Activated CD4-positive, alpha-beta T cell treated with anti-CD3 and anti-CD28 coated beads, Interleukin-2, amount 10 ng/mL, durations not matched to agents 7 days and 5 days (primary cell): Measurements from ENCODE around the gene IL1R1. TPM values are rescaled to one million over a fixed set of nuclear protein-coding genes. Genes with fewer than 3 reads are reported as not detected.
"Not testable (repeated sequence)": the region's sequence is repeated elsewhere in the genome, so short reads cannot be mapped to it uniquely, and the experiment has no call there.

Experiments
- CTCF ChIA-PET: fragments of 350-600 bp; sonication (Branson Sonifier 250); formaldehyde crosslinking; loops from one replicate; lab custom pipeline; 2021; ENCODE audit warnings: antibody characterized with exemption; lab: Charles Lee
- POLR2A ChIA-PET: fragments of 350-600 bp; sonication (Branson Sonifier 250); formaldehyde crosslinking; loops from one replicate; lab custom pipeline; 2021; ENCODE audit warnings: antibody characterized with exemption; lab: Charles Lee
- DNase-seq: peaks from one replicate; pipeline ENCODE4 v3.0.0-alpha.2; 2020
- H3K27ac Mint-ChIP-seq: one replicate; pipeline ENCODE4 v1.8.0; 2021; ENCODE audit warnings: mild to moderate bottlenecking, moderate library complexity, mixed read lengths
- H3K27me3 Mint-ChIP-seq: one replicate; pipeline ENCODE4 v1.8.0; 2021; ENCODE audit warnings: mixed read lengths
- H3K36me3 Mint-ChIP-seq: one replicate; pipeline ENCODE4 v1.8.0; 2021; ENCODE audit warnings: low read depth, mixed read lengths
- H3K4me1 Mint-ChIP-seq: one replicate; pipeline ENCODE4 v1.8.0; 2021; ENCODE audit warnings: mixed read lengths
- H3K4me3 Mint-ChIP-seq: one replicate; pipeline ENCODE4 v1.8.0; 2021; ENCODE audit warnings: mild to moderate bottlenecking, moderate library complexity, mixed read lengths
- H3K9me3 Mint-ChIP-seq: one replicate; pipeline ENCODE4 v1.8.0; 2021; ENCODE audit warnings: mixed read lengths
- total RNA-seq, 2 experiments: library from RNA; stranded (reverse); gene quantifications; one replicate each; pipeline ENCODE4 v1.2.3, GENCODE V29; 2021

Gene IL1R1
- total RNA-seq, 2 experiments from 2014 or later = 0.81 to 1.3 TPM

GRCh38 chr2:102114851-102115497 lies 27.6 kb upstream of the IL1R1 start:
- H3K27ac Mint-ChIP-seq = no peak overlapping the region
- H3K27me3 Mint-ChIP-seq = no peaks in the 10 kb centered on the region
- ChIA-PET POLR2A (no interaction called here), CTCF (no interaction called here)
- no peak overlapping the region for H3K4me3 Mint-ChIP-seq
- H3K9me3 Mint-ChIP-seq = peaks cover 13% of the 10 kb centered on the region
- peaks cover 30% of the 10 kb centered on the region for H3K4me1 Mint-ChIP-seq
- no peaks in the 10 kb centered on the region for H3K36me3 Mint-ChIP-seq
- DNase-seq = no peak

GRCh38 chr2:102116630-102117471 lies 25.7 kb upstream of the IL1R1 start:
- H3K4me1 Mint-ChIP-seq = peaks cover 20% of the 10 kb centered on the region

GRCh38 chr2:102117472-102117858 lies 25.1 kb upstream of the IL1R1 start:
- Mint-ChIP-seq H3K9me3 (peaks cover 13% of the 10 kb centered on the region), H3K27ac (no peak overlapping the region), H3K4me3 (no peak overlapping the region), H3K36me3 (no peaks in the 10 kb centered on the region), H3K27me3 (no peaks in the 10 kb centered on the region), H3K4me1 (peaks cover 16% of the 10 kb centered on the region)
- POLR2A ChIA-PET = no interaction called here
- no peak for DNase-seq
- CTCF ChIA-PET = interaction anchor here (1.3 kb wide), 1 partner anchor 9 kb away, joined by 3 read pairs; no protein-coding TSS in a partner anchor

More at GRCh38 chr2:102116630-102117471, 25.7 kb upstream of the IL1R1 start:
- Mint-ChIP-seq H3K9me3 (peaks cover 13% of the 10 kb centered on the region), H3K27me3 (no peaks in the 10 kb centered on the region), H3K4me3 (no peak overlapping the region), H3K27ac (no peak overlapping the region), H3K36me3 (no peaks in the 10 kb centered on the region)
- CTCF ChIA-PET = interaction anchor here (1.3 kb wide), 1 partner anchor 10 kb away, joined by 3 read pairs; no protein-coding TSS in a partner anchor
- no peak for DNase-seq
- POLR2A ChIA-PET = no interaction called here

- Mint-ChIP-seq H3K4me1 (peaks cover 9% of the 10 kb centered on the region), H3K4me3 (no peak overlapping the region), H3K27me3 (no peaks in the 10 kb centered on the region), H3K27ac (no peak overlapping the region), H3K9me3 (peaks cover 13% of the 10 kb centered on the region), H3K36me3 (no peaks in the 10 kb centered on the region)
- CTCF ChIA-PET = interaction anchor here (1.2 to 2.1 kb wide), 2 partner anchors 8 to 18 kb away, joined by 3 to 6 read pairs; no protein-coding TSS in a partner anchor
- POLR2A ChIA-PET = no interaction called here
- DNase-seq = no peak
These were observed 23.3 kb upstream of the IL1R1 start for GRCh38 chr2:102119255-102119654.

- peaks cover 2% of the 10 kb centered on the region for H3K4me1 Mint-ChIP-seq
- peaks cover 3% of the 10 kb centered on the region for H3K36me3 Mint-ChIP-seq
- no peak overlapping the region for H3K4me3 Mint-ChIP-seq
- H3K9me3 Mint-ChIP-seq = peaks cover 15% of the 10 kb centered on the region
- DNase-seq = no peak
- H3K27ac Mint-ChIP-seq = no peak overlapping the region
- H3K27me3 Mint-ChIP-seq = no peaks in the 10 kb centered on the region
- CTCF ChIA-PET = interaction anchor here (1.2 to 2.1 kb wide), 2 partner anchors 9 to 17 kb away, joined by 3 to 6 read pairs; no protein-coding TSS in a partner anchor
- POLR2A ChIA-PET = no interaction called here
These were observed 22.3 kb upstream of the IL1R1 start for GRCh38 chr2:102120261-102120660.

GRCh38 chr2:102120701-102121159 lies 21.8 kb upstream of the IL1R1 start:
- Mint-ChIP-seq H3K9me3 (peaks cover 14% of the 10 kb centered on the region), H3K27me3 (no peaks in the 10 kb centered on the region), H3K4me1 (no peaks in the 10 kb centered on the region), H3K27ac (no peak overlapping the region), H3K36me3 (peaks cover 4% of the 10 kb centered on the region), H3K4me3 (no peak overlapping the region)
- CTCF ChIA-PET = interaction anchor here (1.2 to 2.1 kb wide), 3 partner anchors 9 to 16 kb away, joined by 3 to 6 read pairs (median 3); no protein-coding TSS in a partner anchor
- DNase-seq = no peak
- POLR2A ChIA-PET = no interaction called here

GRCh38 chr2:102122115-102122514 lies 20.4 kb upstream of the IL1R1 start:
- Mint-ChIP-seq H3K27ac (no peak overlapping the region), H3K4me1 (no peaks in the 10 kb centered on the region), H3K9me3 (peaks cover 12% of the 10 kb centered on the region), H3K27me3 (no peaks in the 10 kb centered on the region), H3K36me3 (peaks cover 4% of the 10 kb centered on the region), H3K4me3 (no peak overlapping the region)
- CTCF ChIA-PET = interaction anchor here (1.3 kb wide), 1 partner anchor 15 kb away, joined by 3 read pairs; no protein-coding TSS in a partner anchor
- no peak for DNase-seq
- POLR2A ChIA-PET = no interaction called here

GRCh38 chr2:102122909-102123308 lies 19.6 kb upstream of the IL1R1 start:
- no peak overlapping the region for H3K4me3 Mint-ChIP-seq
- H3K9me3 Mint-ChIP-seq = peaks cover 12% of the 10 kb centered on the region
- POLR2A ChIA-PET = no interaction called here
- no peak overlapping the region for H3K27ac Mint-ChIP-seq
- CTCF ChIA-PET = no interaction called here
- no peaks in the 10 kb centered on the region for H3K27me3 Mint-ChIP-seq
- H3K36me3 Mint-ChIP-seq = peaks cover 4% of the 10 kb centered on the region
- DNase-seq = no peak
- peaks cover 3% of the 10 kb centered on the region for H3K4me1 Mint-ChIP-seq

GRCh38 chr2:102124421-102124820 lies 18.1 kb upstream of the IL1R1 start:
- H3K4me1 Mint-ChIP-seq, CTCF ChIA-PET, H3K27me3 Mint-ChIP-seq, H3K4me3 Mint-ChIP-seq, POLR2A ChIA-PET, H3K36me3 Mint-ChIP-seq, H3K27ac Mint-ChIP-seq, DNase-seq: not testable (repeated sequence)
- H3K9me3 Mint-ChIP-seq = peaks cover 15% of the 10 kb centered on the region

- H3K4me1 Mint-ChIP-seq = peaks cover 7% of the 10 kb centered on the region
- DNase-seq = no peak
- CTCF ChIA-PET = interaction anchor here (1.1 to 1.5 kb wide), 4 partner anchors 9 to 17 kb away, joined by 3 to 5 read pairs (median 4); partner anchors contain the start of gene IL1R1
- H3K27me3 Mint-ChIP-seq = no peaks in the 10 kb centered on the region
- POLR2A ChIA-PET = no interaction called here
- H3K36me3 Mint-ChIP-seq = peaks cover 6% of the 10 kb centered on the region
- no peak overlapping the region for H3K27ac Mint-ChIP-seq
- no peak overlapping the region for H3K4me3 Mint-ChIP-seq
- peaks cover 22% of the 10 kb centered on the region for H3K9me3 Mint-ChIP-seq
These were observed 16.4 kb upstream of the IL1R1 start for GRCh38 chr2:102126169-102126568.

GRCh38 chr2:102126660-102127059 lies 15.9 kb upstream of the IL1R1 start:
- Mint-ChIP-seq H3K27me3 (no peaks in the 10 kb centered on the region), H3K27ac (no peak overlapping the region), H3K4me1 (peaks cover 7% of the 10 kb centered on the region), H3K9me3 (peaks cover 26% of the 10 kb centered on the region), H3K36me3 (peaks cover 6% of the 10 kb centered on the region), H3K4me3 (no peak overlapping the region)
- ChIA-PET POLR2A (no interaction called here), CTCF (interaction anchor here (1.4 to 1.5 kb wide), 3 partner anchors 9 to 17 kb away, joined by 3 to 5 read pairs (median 5); partner anchors contain the start of gene IL1R1)
- DNase-seq = no peak

GRCh38 chr2:102129082-102129481 lies 13.5 kb upstream of the IL1R1 start:
- Mint-ChIP-seq H3K4me1 (peaks cover 7% of the 10 kb centered on the region), H3K27ac (no peak overlapping the region), H3K9me3 (peaks cover 22% of the 10 kb centered on the region), H3K27me3 (no peaks in the 10 kb centered on the region), H3K36me3 (peaks cover 6% of the 10 kb centered on the region), H3K4me3 (no peak overlapping the region)
- POLR2A ChIA-PET = no interaction called here
- no peak for DNase-seq
- CTCF ChIA-PET = interaction anchor here (1.1 kb wide), 1 partner anchor 17 kb away, joined by 4 read pairs; no protein-coding TSS in a partner anchor
